DND-41 (cell line): ENCODE measurements around the gene SKAP1.

Experiments
- ATAC-seq: fragments of 200-7000 bp; cut with Tn5 transposase; 3 replicates; pipeline ENCODE4 v1.9.1; 2021; ENCODE audit warnings: low read depth; ENCODE audit not compliant: insufficient read depth
- DNase-seq: peaks from one replicate; pipeline ENCODE4 v3.0.0-alpha.2; 2020
- H2AFZ ChIP-seq: 2 replicates; pipeline ENCODE4 v1.6.0; 2012; ENCODE audit warnings: low read depth, low read length
- H3K27ac ChIP-seq: 2 replicates; pipeline ENCODE4 v1.5.1; 2012; ENCODE audit warnings: low read length, inconsistent platforms
- H3K27me3 ChIP-seq: fragments of 200-600 bp; sonication (generic); 2 replicates; pipeline ENCODE4 v1.6.0; 2012; ENCODE audit warnings: low read length, mild to moderate bottlenecking, inconsistent platforms; ENCODE audit not compliant: insufficient read depth, poor library complexity
- H3K36me3 ChIP-seq: 2 replicates; pipeline ENCODE4 v1.5.1; 2012; ENCODE audit warnings: low read length, inconsistent platforms; ENCODE audit not compliant: insufficient read depth
- H3K4me1 ChIP-seq: 2 replicates; pipeline ENCODE4 v1.5.1; 2012; ENCODE audit warnings: mild to moderate bottlenecking, low read length; ENCODE audit not compliant: insufficient read depth
- H3K4me2 ChIP-seq: 2 replicates; pipeline ENCODE4 v1.6.0; 2012; ENCODE audit warnings: mild to moderate bottlenecking, moderate library complexity, low read length, inconsistent platforms; ENCODE audit not compliant: insufficient read depth
- H3K4me3 ChIP-seq, 2 experiments: fragments of 200-600 bp in 1 of 2; shearing (Covaris generic) in 1 of 2; 2 replicates each; pipeline ENCODE4 v1.5.1; 2012 to 2016; ENCODE audit warnings: inconsistent platforms in 2 of 2, low read length in 2 of 2, mild to moderate bottlenecking in 2 of 2, low read depth in 1 of 2, moderate library complexity in 1 of 2
- H3K79me2 ChIP-seq: 2 replicates; pipeline ENCODE4 v1.6.0; 2012; ENCODE audit warnings: low read length, inconsistent platforms; ENCODE audit not compliant: insufficient read depth
- H3K9ac ChIP-seq: 2 replicates; pipeline ENCODE4 v1.6.0; 2012; ENCODE audit warnings: low read depth, mild to moderate bottlenecking, inconsistent platforms, low read length, moderate library complexity
- H3K9me3 ChIP-seq: 2 replicates; pipeline ENCODE4 v1.5.1; 2012; ENCODE audit warnings: low read length, moderate library complexity, mild to moderate bottlenecking, inconsistent platforms; ENCODE audit not compliant: insufficient read depth, severe bottlenecking
- H4K20me1 ChIP-seq: 2 replicates; pipeline ENCODE4 v1.6.0; 2012; ENCODE audit warnings: low read length; ENCODE audit not compliant: insufficient read depth
- CTCF ChIP-seq: IDR thresholded peaks from 2 replicates; pipeline ENCODE4 v1.5.1; 2012; ENCODE audit warnings: borderline replicate concordance, low read length, moderate library complexity, mild to moderate bottlenecking; ENCODE audit not compliant: poor library complexity, severe bottlenecking; ENCODE audit errors: extremely low read depth
- EZH2 ChIP-seq: IDR thresholded peaks from 3 replicates; pipeline ENCODE4 v1.6.1; 2012; ENCODE audit warnings: borderline replicate concordance, low read depth, mild to moderate bottlenecking, moderate library complexity, low read length, inconsistent platforms; ENCODE audit not compliant: severe bottlenecking

The SKAP1 gene

GRCh38 chr17:48459070-48459844 lies 29.2 kb upstream of the SKAP1 start:
- Histone ChIP-seq H2AFZ (no peak overlapping the region), H3K4me2 (no peak overlapping the region), H3K4me1 (peaks cover 3% of the 10 kb centered on the region), H4K20me1 (peaks cover 16% of the 10 kb centered on the region; the same call in 1 of the 2 replicates), H3K9ac (no peak overlapping the region), H3K79me2 (no peaks in the 10 kb centered on the region), H3K9me3 (no peaks in the 10 kb centered on the region), H3K27ac (no peak overlapping the region), H3K27me3 (peaks cover 38% of the 10 kb centered on the region), H3K4me3 (no peak overlapping the region), H3K36me3 (no peaks in the 10 kb centered on the region)
- DNase-seq (no peak), ATAC-seq (no peak)
- TF ChIP-seq EZH2 (no peak), CTCF (no peak)

- ATAC-seq = peak; percentile 29; the same call in 1 of the 3 replicates
- H3K9ac ChIP-seq = no peak overlapping the region
- peaks cover 15% of the 10 kb centered on the region; the same call in 1 of the 2 replicates for H4K20me1 ChIP-seq
- no peaks in the 10 kb centered on the region for H3K9me3 ChIP-seq
- DNase-seq = peak; percentile 30
- TF ChIP-seq EZH2 (no peak), CTCF (peak; percentile 80)
- H3K27me3 ChIP-seq = peaks cover 28% of the 10 kb centered on the region
- no peaks in the 10 kb centered on the region for H3K36me3 ChIP-seq
- no peak overlapping the region for H2AFZ ChIP-seq
- H3K4me2 ChIP-seq = no peak overlapping the region
- no peaks in the 10 kb centered on the region for H3K79me2 ChIP-seq
- H3K4me3 ChIP-seq = no peak overlapping the region
- H3K4me1 ChIP-seq = peaks cover 21% of the 10 kb centered on the region
- H3K27ac ChIP-seq = no peak overlapping the region
Observed at GRCh38 chr17:48457080-48457836, 27.2 kb upstream of the SKAP1 start.

GRCh38 chr17:48456589-48456988 lies 26.6 kb upstream of the SKAP1 start:
- H3K27ac ChIP-seq = no peak overlapping the region
- no peaks in the 10 kb centered on the region for H3K9me3 ChIP-seq
- no peaks in the 10 kb centered on the region for H3K36me3 ChIP-seq
- H2AFZ ChIP-seq = no peak overlapping the region
- no peak overlapping the region for H3K4me3 ChIP-seq
- no peaks in the 10 kb centered on the region for H3K79me2 ChIP-seq
- TF ChIP-seq CTCF = no peak
- no peak for TF ChIP-seq EZH2
- no peak overlapping the region for H3K4me2 ChIP-seq
- H3K9ac ChIP-seq = no peak overlapping the region
- ATAC-seq (no peak), DNase-seq (no peak)
- H4K20me1 ChIP-seq = peaks cover 8% of the 10 kb centered on the region; the same call in 1 of the 2 replicates
- H3K4me1 ChIP-seq = peaks cover 23% of the 10 kb centered on the region
- H3K27me3 ChIP-seq = peaks cover 25% of the 10 kb centered on the region
